HG02973 (cell line): ENCODE data around the gene COP1.
"Not testable (repeated sequence)": the region's sequence is repeated elsewhere in the genome, so short reads cannot be mapped to it uniquely, and the experiment has no call there.

Source experiments
- ATAC-seq: cut with Tn5 transposase; IDR thresholded peaks from one replicate; pipeline ENCODE4 v1.9.1; 2021; ENCODE audit warnings: moderate library complexity; ENCODE audit not compliant: unreplicated experiment

COP1 gene

GRCh38 chr1:176051402-176051801 lies 155.7 kb downstream of the COP1 start:
- no peak for ATAC-seq

GRCh38 chr1:176049582-176049981 lies 157.5 kb downstream of the COP1 start:
- ATAC-seq = no peak

GRCh38 chr1:176046926-176047325 lies 160.2 kb downstream of the COP1 start:
- no peak for ATAC-seq

DNA sequence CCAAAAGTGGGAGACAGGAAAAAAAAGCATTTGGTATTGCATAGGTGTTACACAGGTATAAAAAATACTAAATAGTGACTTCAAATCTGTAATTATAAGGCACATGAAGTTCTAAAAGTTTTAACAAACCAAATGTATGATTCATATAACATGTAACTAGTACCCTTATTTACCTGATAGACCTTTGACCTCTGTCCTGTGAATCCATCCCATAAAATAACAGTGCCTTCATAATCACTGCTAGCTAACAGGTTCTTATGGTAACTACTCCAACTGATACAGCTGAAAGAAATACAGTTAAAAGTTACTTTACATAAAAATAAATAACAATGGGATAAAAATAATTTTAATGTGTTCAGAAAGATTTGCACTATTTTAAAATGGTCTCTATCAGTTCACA lies 163.5 kb downstream of the COP1 start:
- no peak for ATAC-seq

GRCh38 chr1:176033881-176034280 lies 173.2 kb downstream of the COP1 start:
- ATAC-seq = no peak

DNA sequence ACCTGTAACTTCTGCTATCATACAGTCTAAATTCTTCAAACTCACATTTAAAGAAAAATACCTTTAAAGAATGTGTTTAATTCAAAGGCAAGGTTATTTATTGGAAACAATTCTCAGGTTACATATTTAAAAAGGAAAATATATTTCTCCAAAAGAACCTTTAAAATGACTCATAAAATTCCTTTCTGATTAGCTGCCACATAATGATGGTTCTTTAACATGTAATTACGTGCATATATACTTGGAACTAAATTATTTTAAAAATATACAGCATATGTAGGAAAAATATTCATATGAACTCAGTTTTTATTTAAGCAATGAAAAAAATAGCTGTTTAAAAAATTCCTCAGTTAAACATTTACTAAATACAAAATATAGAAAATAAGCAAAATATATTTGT lies 173.6 kb downstream of the COP1 start:
- no peak for ATAC-seq

DNA sequence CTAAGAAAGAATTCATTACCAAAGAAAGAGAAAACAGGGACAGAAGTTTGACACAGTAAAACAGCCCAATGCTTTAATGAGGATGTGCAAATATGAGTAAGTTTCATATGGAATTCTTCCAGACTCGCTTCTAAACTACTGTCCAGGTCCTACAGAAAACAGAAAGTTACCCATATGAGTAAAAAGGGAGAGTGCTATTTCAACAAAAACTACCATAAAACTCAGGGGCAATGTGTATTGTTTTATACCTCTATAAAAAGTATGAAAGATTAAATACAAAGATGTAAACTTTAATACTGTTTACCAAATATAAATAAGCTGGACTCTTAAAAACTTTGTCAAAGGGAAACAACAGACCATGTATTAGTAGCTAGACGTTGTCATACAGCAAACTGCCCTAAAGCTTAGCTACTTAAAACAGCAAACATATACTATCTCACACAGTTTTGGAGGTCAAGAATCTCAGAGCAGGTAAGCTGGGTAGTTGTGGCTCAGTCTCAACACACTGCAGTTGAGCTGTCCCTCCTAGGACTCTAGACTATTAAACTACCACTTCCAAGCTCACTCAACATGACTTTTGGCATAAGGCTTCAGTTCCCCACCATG lies 174.9 kb downstream of the COP1 start:
- no peak for ATAC-seq

- ATAC-seq = no peak
Observed at GRCh38 chr1:176029609-176030008, 177.5 kb downstream of the COP1 start.

DNA sequence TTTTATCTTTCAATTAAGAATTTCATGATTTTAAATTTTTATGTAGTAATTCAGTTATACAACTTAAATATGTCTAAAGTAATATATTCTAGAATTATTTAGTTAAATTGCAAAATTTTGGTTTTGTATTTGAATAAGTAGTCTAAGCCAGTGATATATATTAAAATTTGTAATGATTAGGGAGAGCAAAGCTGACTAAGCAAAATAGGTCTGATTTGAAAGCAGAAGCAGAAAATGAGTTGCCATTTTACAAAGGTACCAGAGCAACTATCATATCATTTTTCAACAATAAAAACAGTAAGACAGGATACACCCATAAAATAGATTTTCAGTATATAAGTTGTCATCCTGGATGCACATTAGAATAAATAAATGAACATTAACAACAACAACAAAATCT lies 177.9 kb downstream of the COP1 start:
- ATAC-seq = no peak

GRCh38 chr1:176027934-176028333 lies 179.2 kb downstream of the COP1 start:
- ATAC-seq = not testable (repeated sequence)

DNA sequence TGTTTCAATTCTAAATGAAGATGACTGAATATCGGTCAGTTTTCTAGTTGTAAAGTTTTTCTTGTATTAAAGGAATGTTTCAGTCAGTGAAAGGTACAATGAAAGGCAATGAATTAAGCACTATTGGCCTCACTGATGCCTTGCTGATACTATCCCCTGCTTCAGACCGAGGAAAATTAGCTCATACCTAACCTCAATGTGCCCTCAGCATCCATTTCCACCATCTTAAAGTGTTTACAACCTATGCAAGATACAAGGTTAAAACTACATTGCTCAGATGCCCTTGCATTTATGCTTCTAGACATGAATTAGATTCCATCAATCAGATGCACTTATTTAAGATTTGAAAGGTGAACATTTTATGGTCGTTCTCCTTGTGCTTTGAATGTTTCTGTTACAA lies 184.5 kb downstream of the COP1 start:
- ATAC-seq = no peak

GRCh38 chr1:176017722-176018121 lies 189.4 kb downstream of the COP1 start:
- ATAC-seq = no peak

- ATAC-seq = no peak
Observed at GRCh38 chr1:176009951-176010350, 197.1 kb downstream of the COP1 start.

DNA sequence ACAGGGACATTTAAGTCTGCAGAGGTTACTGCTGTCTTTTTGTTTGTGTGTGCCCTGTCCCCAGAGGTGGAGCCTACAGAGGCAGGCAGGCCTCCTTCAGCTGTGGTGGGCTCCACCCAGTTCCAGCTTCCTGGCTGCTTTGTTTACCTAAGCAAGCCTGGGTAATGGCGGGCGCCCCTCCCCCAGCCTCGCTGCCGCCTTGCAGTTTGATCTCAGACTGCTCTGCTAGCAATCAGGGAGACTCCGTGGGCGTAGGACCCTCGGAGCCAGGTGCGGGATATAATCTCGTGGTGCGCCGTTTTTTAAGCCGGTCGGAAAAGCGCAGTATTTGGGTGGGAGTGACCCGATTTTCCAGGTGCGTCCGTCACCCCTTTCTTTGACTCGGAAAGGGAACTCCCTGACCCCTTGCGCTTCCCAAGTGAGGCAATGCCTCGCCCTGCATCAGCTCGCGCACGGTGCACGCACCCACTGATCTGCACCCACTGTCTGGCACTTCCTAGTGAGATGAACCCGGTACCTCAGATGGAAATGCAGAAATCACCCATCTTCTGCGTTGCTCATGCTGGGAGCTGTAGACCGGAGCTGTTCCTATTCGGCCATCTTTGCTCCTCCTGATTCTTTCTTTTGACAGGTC lies 199.2 kb downstream of the COP1 start:
- ATAC-seq = not testable (repeated sequence)

- ATAC-seq = not testable (repeated sequence)
Observed at GRCh38 chr1:175994660-175995059, 212.4 kb downstream of the COP1 start.

DNA sequence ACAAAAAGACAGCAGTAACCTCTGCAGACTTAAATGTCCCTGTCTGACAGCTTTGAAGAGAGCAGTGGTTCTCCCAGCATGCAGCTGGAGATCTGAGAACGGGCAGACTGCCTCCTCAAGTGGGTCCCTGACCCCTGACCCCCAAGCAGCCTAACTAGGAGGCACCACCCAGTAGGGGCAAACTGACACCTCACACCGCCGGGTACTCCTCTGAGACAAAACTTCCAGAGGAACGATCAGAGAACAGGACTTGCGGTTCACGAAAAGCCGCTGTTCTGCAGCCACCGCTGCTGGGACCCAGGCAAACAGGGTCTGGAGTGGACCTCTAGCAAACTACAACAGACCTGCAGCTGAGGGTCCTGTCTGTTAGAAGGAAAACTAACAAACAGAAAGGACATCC lies 214.3 kb downstream of the COP1 start:
- ATAC-seq = not testable (repeated sequence)

DNA sequence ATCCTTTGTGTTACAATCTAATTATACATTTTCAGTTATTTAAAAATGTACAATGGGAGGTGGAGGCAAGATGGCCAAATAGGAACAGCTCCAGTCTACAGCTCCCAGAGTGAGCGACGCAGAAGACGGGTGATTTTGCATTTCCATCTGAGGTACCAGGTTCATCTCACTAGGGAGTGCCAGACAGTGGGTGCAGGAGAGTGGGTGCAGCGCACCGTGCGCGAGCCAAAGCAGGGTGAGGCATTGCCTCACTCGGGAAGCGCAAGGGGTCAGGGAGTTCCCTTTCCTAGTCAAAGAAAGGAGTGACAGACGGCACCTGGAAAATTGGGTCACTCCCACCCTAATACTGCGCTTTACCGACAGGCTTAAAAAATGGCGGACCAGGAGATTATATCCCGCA lies 214.9 kb downstream of the COP1 start:
- ATAC-seq = not testable (repeated sequence)

DNA sequence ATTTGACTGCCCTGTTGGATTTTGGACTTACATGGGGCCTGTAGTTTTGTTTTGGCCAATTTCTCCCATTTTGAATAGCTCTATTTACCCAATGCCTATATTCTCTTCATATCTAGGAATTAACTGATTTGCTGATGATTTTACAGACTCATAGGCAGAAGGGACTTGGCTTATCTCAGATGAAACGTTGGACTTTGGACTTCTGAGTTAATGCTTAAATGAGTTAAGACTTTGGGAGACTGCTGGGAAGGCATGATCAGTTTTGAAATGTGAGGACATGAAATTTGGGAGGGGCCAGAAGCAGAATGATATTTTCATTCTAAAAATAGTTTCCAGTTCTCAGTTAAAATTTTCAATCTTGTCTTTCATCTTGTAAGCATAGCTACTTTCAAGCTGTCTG lies 222.3 kb downstream of the COP1 start:
- no peak for ATAC-seq

- no peak for ATAC-seq
Observed at GRCh38 chr1:175984057-175984812, 222.9 kb downstream of the COP1 start.

DNA sequence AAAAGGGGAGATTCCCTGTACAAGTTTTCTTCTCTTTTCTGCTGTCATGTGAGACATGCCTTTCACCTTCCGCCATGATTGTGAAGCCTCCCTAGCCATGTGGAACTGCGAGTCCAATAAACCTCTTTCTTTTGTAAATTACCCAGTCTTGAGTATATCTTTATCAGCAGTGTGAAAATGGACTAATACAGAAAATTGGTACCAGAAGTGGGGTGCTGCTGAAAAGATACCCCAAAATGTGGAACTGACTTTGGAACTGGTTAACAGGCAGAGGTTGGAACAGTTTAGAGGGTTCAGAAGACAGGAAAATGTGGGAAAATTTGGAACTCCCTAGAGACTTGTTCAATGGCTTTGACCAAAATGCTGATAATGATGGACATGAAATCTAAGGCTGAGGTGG lies 223.7 kb downstream of the COP1 start:
- ATAC-seq = not testable (repeated sequence)

DNA sequence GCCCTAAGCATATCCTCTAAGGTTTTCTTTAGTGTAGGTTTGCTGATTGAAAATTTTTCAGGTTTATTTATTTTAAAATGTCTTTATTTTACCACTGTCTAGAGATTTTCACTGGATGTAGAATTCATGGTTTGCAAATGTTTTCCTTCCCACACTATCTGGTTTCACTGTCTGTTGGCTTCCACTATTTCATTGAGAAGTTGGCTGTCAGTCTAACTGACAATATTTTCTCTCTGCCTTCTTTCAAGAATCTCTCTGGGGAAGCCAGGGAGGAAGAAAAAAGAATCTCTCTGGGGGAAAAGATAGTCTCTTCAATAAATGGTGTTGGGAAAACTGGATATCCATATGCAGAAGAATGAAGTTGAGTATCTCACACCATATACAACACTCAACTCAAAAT lies 226.0 kb downstream of the COP1 start:
- ATAC-seq = no peak

GRCh38 chr1:175978926-175979325 lies 228.2 kb downstream of the COP1 start:
- no peak for ATAC-seq
